ENCODE results near the gene GPR3. TPM values are rescaled to one million over a fixed set of nuclear protein-coding genes. Genes with fewer than 3 reads are reported as not detected.

Gene GPR3
- total RNA-seq, 4 donors from 2014 or later, result 0.36 to 0.81 TPM; not detected in 2

- DNase-seq (ENCODE audit: low spot score in 2 of 2), result no peak
- Histone ChIP-seq H3K9me3 (no peaks in the 10 kb centered on the region), H3K27me3 (no peaks in the 10 kb centered on the region), H3K36me3 (peaks cover 46% of the 10 kb centered on the region), H3K4me3 (no peak overlapping the region), H3K27ac (peak overlapping the region; percentile 62), H3K4me1 (peaks cover 68% of the 10 kb centered on the region)
- 82% methylated on average over 3 of the region's 3 CpGs for WGBS
- TF ChIP-seq POLR2A (IDR thresholded peaks at IDR 0.05), result no peak
- no peak for TF ChIP-seq POLR2AphosphoS5 (IDR thresholded peaks at IDR 0.05)
- TF ChIP-seq, protein P1, sequence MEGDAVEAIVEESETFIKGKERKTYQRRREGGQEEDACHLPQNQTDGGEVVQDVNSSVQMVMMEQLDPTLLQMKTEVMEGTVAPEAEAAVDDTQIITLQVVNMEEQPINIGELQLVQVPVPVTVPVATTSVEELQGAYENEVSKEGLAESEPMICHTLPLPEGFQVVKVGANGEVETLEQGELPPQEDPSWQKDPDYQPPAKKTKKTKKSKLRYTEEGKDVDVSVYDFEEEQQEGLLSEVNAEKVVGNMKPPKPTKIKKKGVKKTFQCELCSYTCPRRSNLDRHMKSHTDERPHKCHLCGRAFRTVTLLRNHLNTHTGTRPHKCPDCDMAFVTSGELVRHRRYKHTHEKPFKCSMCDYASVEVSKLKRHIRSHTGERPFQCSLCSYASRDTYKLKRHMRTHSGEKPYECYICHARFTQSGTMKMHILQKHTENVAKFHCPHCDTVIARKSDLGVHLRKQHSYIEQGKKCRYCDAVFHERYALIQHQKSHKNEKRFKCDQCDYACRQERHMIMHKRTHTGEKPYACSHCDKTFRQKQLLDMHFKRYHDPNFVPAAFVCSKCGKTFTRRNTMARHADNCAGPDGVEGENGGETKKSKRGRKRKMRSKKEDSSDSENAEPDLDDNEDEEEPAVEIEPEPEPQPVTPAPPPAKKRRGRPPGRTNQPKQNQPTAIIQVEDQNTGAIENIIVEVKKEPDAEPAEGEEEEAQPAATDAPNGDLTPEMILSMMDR (IDR thresholded peaks at IDR 0.05), result no peak
- no peak for TF ChIP-seq EP300 (IDR thresholded peaks at IDR 0.05)
Measured at GRCh38 chr1:27417713-27418112, 25.3 kb downstream of the GPR3 start.

DNA sequence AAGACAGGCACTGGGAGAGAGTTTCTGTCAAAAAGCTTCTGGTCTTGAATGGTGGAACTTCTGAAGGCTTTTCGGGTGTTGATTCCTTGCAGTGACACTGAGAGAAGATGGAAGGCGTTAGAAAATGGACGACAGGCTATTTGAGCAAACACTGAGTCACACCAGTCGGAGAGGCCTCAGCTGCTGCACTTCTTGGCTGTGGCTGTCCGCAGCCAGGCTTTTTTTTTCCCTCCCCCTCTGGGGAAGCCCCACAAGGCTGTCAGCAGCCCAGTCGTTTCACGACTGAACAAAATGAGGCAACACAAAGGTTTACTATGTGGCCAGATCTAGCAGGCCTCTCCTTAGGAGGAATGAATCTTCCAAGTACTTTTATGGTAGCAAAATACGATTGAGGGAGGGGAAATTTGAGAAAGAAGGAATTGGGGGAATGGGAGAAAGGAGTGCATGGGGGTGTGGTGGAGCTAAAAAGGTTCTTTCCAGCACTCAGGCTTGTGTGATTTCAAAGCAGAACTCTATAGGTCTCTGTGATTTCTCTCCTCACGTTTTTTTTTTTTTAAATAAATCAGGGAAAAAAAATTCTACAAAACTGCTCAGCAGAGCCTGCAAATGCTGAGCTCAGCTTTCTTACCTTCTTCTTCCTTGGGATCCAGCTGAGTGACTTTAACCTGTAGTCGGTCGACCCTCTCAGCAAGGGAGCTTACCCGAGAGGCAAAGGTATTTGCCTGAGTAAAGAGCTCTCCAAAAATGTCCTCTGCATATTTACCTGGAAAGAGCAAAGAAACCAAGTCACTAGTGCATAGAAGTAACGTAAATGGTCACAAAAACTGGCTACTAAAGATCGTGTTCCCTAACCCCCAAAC is 26.1 kb downstream of the GPR3 start:
- Histone ChIP-seq H3K27me3 (no peaks in the 10 kb centered on the region), H3K4me1 (peaks cover 66% of the 10 kb centered on the region), H3K27ac (peak overlapping the region; percentile 62), H3K9me3 (no peaks in the 10 kb centered on the region), H3K4me3 (no peak overlapping the region), H3K36me3 (peaks cover 38% of the 10 kb centered on the region)
- TF ChIP-seq, protein P1 (IDR thresholded peaks at IDR 0.05), result no peak
- TF ChIP-seq POLR2AphosphoS5 (IDR thresholded peaks at IDR 0.05), result peak in 1 of 3 donors; percentile 21
- DNase-seq (ENCODE audit: low spot score in 2 of 2), result peak in 1 of 2 donors; percentile 70
- WGBS, result 40% methylated on average over 14 of the region's 14 CpGs

- peak overlapping the region; percentile 14 for H3K27ac ChIP-seq
- H3K36me3 ChIP-seq, result peaks cover 19% of the 10 kb centered on the region
- TF ChIP-seq POLR2AphosphoS5 (IDR thresholded peaks at IDR 0.05), result no peak
- TF ChIP-seq EP300 (IDR thresholded peaks at IDR 0.05), result no peak
- TF ChIP-seq POLR2A (IDR thresholded peaks at IDR 0.05), result no peak
- TF ChIP-seq, protein P1 (IDR thresholded peaks at IDR 0.05), result no peak
Measured at GRCh38 chr1:27423709-27424108, 31.3 kb downstream of the GPR3 start.

DNA sequence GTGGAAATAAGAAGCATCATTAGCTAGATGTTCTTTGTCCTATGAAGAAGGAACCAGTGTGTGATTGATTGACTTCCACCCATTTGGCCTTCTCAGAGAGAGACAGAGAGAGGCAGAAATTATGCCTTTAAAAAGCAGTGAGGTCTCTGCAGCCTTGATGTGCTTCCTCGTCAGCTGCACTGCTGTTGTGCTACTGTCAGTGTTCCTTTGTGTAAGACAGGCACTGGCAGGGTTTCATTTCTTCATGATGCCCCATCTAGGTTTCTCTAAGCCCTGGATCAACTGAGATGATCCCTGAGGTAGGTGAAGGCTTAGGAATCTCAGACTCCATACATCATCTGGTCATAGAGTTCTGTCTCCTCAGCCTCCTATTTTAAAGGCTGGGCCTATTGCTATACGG is 34.9 kb downstream of the GPR3 start:
- H3K4me3 ChIP-seq, result peak overlapping the region; percentile 31

More at GRCh38 chr1:27423709-27424108, 31.3 kb downstream of the GPR3 start:
- WGBS, result 92% methylated on average over 4 of the region's 4 CpGs
- Histone ChIP-seq H3K9me3 (no peaks in the 10 kb centered on the region), H3K4me3 (no peak overlapping the region), H3K27me3 (no peaks in the 10 kb centered on the region), H3K4me1 (peaks cover 75% of the 10 kb centered on the region)
- DNase-seq (ENCODE audit: low spot score in 2 of 2), result no peak

More for the DNA sequence above, 34.9 kb downstream of the GPR3 start:
- Histone ChIP-seq H3K36me3 (peaks cover 19% of the 10 kb centered on the region), H3K27ac (peak overlapping the region; percentile 78), H3K27me3 (no peaks in the 10 kb centered on the region), H3K9me3 (no peaks in the 10 kb centered on the region), H3K4me1 (peaks cover 85% of the 10 kb centered on the region)
- no peak for TF ChIP-seq EP300 (IDR thresholded peaks at IDR 0.05)
- TF ChIP-seq POLR2AphosphoS5 (IDR thresholded peaks at IDR 0.05), result no peak
- no peak for TF ChIP-seq POLR2A (IDR thresholded peaks at IDR 0.05)
- TF ChIP-seq, protein P1 (IDR thresholded peaks at IDR 0.05), result no peak
- 69% methylated on average over 2 of the region's 2 CpGs for WGBS
- no peak for DNase-seq (ENCODE audit: low spot score in 2 of 2)
